SK-N-SH (cell line): ENCODE data around the gene DRC3. TPM values are rescaled to one million over a fixed set of nuclear protein-coding genes. Genes with fewer than 3 reads are reported as not detected.

Experiments used
- CTCF ChIA-PET: fragments of 300-600, 350-600 bp; formaldehyde crosslinking; extraction: SDS; loops from one replicate; lab custom pipeline; 2021; lab: Yijun Ruan, JAX
- POLR2A ChIA-PET: fragments of 350-600 bp; sonication (Branson Sonifier 250); formaldehyde crosslinking; extraction: SDS; loops from one replicate; lab custom pipeline; 2020; ENCODE audit warnings: antibody characterized with exemption, inconsistent platforms; lab: Yijun Ruan, JAX
- DNase-seq: peaks from one replicate; pipeline ENCODE4 v3.0.0; 2012
- H2AFZ ChIP-seq: fragments of 200-600 bp; sonication (generic); 2 replicates; pipeline ENCODE4 v1.8.1; 2016; ENCODE audit warnings: antibody characterized with exemption, mild to moderate bottlenecking, low read depth
- H3F3A ChIP-seq: fragments of 200-600 bp; sonication (generic); replicated peaks from 2 replicates; pipeline ENCODE3; 2016; ENCODE audit warnings: antibody characterized with exemption, mild to moderate bottlenecking; ENCODE audit not compliant: insufficient read depth
- H3K27ac ChIP-seq, 2 experiments: fragments of 200-500 bp in 1 of 2; fragments of 200-600 bp in 1 of 2; sonication (Bioruptor generic) in 1 of 2; sonication (generic), shearing (Covaris generic) in 1 of 2; 2 replicates each; pipeline versions ENCODE4 v1.5.1 to v1.6.1; 2014 to 2016; ENCODE audit warnings: low read depth in 2 of 2, inconsistent platforms in 1 of 2, low read length in 1 of 2, mild to moderate bottlenecking in 1 of 2, mixed read lengths in 1 of 2
- H3K27me3 ChIP-seq: fragments of 200-600 bp; sonication (generic), shearing (Covaris generic); 2 replicates; pipeline ENCODE4 v1.6.1; 2016; ENCODE audit warnings: mixed run types; ENCODE audit not compliant: insufficient read depth
- H3K36me3 ChIP-seq, 2 experiments: fragments of 200-500 bp in 1 of 2; fragments of 200-600 bp in 1 of 2; sonication (Bioruptor generic) in 1 of 2; sonication (generic) in 1 of 2; replicated peaks in 1 of 2; 2 replicates each; pipeline versions ENCODE3 to v1.5.1; 2014 to 2016; ENCODE audit warnings: low read length in 1 of 2, mild to moderate bottlenecking in 1 of 2; ENCODE audit not compliant: insufficient read depth in 2 of 2, control insufficient read depth in 1 of 2
- H3K4me1 ChIP-seq, 2 experiments: fragments of 200-500 bp in 1 of 2; fragments of 200-600 bp in 1 of 2; sonication (Bioruptor generic) in 1 of 2; sonication (generic), shearing (Covaris generic) in 1 of 2; 2 replicates each; pipeline versions ENCODE4 v1.5.1 to v1.6.1; 2014 to 2016; ENCODE audit warnings: low read depth in 1 of 2, low read length in 1 of 2, mixed run types in 1 of 2; ENCODE audit not compliant: insufficient read depth in 2 of 2, control insufficient read depth in 1 of 2
- H3K4me2 ChIP-seq: fragments of 200-600 bp; sonication (generic), shearing (Covaris generic); 2 replicates; pipeline ENCODE4 v1.6.1; 2017; ENCODE audit warnings: mixed run types
- H3K4me3 ChIP-seq, 2 experiments: fragments of 200-500 bp in 1 of 2; fragments of 200-600 bp in 1 of 2; sonication (Bioruptor generic) in 1 of 2; sonication (generic), shearing (Covaris generic) in 1 of 2; 2 replicates each; pipeline versions ENCODE4 v1.5.1 to v1.8.1; 2014 to 2016; ENCODE audit warnings: low read depth in 2 of 2, inconsistent platforms in 1 of 2, low read length in 1 of 2, mild to moderate bottlenecking in 1 of 2, mixed read lengths in 1 of 2, moderate library complexity in 1 of 2
- H3K79me2 ChIP-seq: fragments of 200-600 bp; sonication (generic); 2 replicates; pipeline ENCODE4 v1.8.1; 2017; ENCODE audit warnings: mild to moderate bottlenecking; ENCODE audit not compliant: insufficient read depth
- H3K9ac ChIP-seq: fragments of 200-600 bp; sonication (generic); 2 replicates; pipeline ENCODE4 v1.6.1; 2017; ENCODE audit warnings: mixed run types
- H3K9me2 ChIP-seq: fragments of 200-600 bp; sonication (generic); 2 replicates; pipeline ENCODE4 v1.6.1; 2017; ENCODE audit warnings: mixed run types
- H3K9me3 ChIP-seq: fragments of 200-600 bp; sonication (generic); 2 replicates; pipeline ENCODE4 v1.6.1; 2017; ENCODE audit warnings: mixed run types, mild to moderate bottlenecking, moderate library complexity
- H4K20me1 ChIP-seq: fragments of 200-600 bp; sonication (generic); 2 replicates; pipeline ENCODE4 v1.6.1; 2017; ENCODE audit warnings: mild to moderate bottlenecking, mixed run types; ENCODE audit not compliant: insufficient read depth
- NRF1 ChIP-seq: IDR thresholded peaks from 2 replicates; pipeline ENCODE4 v1.6.1; 2012; ENCODE audit warnings: low read depth, mild to moderate bottlenecking, low read length
- RFX5 ChIP-seq: IDR thresholded peaks from 2 replicates; pipeline ENCODE4 v1.6.1; 2012; ENCODE audit warnings: mild to moderate bottlenecking, improper control_type of control experiment, low read length
- TAF1 ChIP-seq: IDR thresholded peaks from 2 replicates; pipeline ENCODE4 v1.6.1; 2012; ENCODE audit warnings: low read depth, mild to moderate bottlenecking, low read length, moderate library complexity, borderline replicate concordance
- YY1 ChIP-seq: IDR thresholded peaks from 2 replicates; pipeline ENCODE4 v1.4.0; 2012; ENCODE audit warnings: low read depth, mild to moderate bottlenecking
- WGBS: methylation state at CpG from one replicate; pipeline ENCODE4 v1.1.6; 2017; ENCODE audit warnings: low lambda C conversion rate; 5-methylcytosine and 5-hydroxymethylcytosine counted together
- polyA plus RNA-seq, 3 experiments: library from polyadenylated mRNA; depleted of rRNA; stranded (reverse); fragments of >200 nt; gene quantifications; 2 replicates each; pipeline ENCODE4 v1.2.3, GENCODE V29; 2012
- TF ChIP-seq, protein P1 (sequence below): IDR thresholded peaks from 2 replicates; pipeline ENCODE4 v1.6.1; 2012; ENCODE audit warnings: mild to moderate bottlenecking, low read depth, low read length, moderate library complexity
- TF ChIP-seq, protein P2 (sequence below): IDR thresholded peaks from 2 replicates; pipeline ENCODE4 v1.4.0; 2012; ENCODE audit warnings: low read depth, borderline replicate concordance
- TF ChIP-seq, protein P3 (sequence below): fragments of 200-600 bp; sonication (generic); IDR thresholded peaks from 2 replicates; pipeline ENCODE4 v1.6.1; 2017; ENCODE audit warnings: antibody characterized with exemption, mild to moderate bottlenecking, moderate library complexity
- TF ChIP-seq, protein P4 (sequence below): IDR thresholded peaks from 2 replicates; pipeline ENCODE4 v1.4.0; 2012; ENCODE audit warnings: low read depth, borderline replicate concordance

DRC3 gene
- polyA plus RNA-seq, 1 of the 3 experiments (the other 2 are of a cell fraction): 3.6 TPM

DNA sequence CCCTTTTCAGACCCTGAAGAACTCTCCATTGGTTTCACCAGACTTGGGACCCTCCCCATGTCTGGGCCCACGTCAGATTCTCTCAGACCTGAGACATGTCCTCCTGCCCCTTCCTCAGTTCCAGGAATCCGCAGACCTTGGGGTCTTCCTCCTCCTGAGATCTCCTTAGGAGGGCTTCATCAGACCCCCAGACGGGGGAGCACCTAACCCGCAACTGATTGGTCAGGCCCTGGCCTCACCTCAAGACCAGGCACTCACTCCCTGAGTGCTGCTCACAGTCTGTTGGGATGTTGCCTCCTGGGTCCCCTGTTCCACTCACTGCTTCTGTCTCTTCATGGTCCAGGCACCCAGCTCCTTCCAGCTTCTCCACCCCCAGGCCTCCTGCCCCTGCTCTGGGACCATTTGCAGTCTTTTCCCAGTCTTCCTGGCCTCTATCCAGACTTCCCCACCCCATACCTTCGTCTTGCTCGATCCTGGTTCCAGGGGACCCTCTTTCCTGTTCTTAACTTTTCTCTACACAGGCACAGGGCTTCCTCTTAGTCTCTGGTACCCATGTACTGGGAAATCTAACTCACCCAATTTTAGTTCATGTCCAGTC lies 67.7 kb downstream of the DRC3 start:
- Histone ChIP-seq H3K27me3 (no peaks in the 10 kb centered on the region), H3K4me3 (peak overlapping the region; percentile 82 to 83), H3K9ac (peak overlapping the region; percentile 84), H3K4me1 (peaks cover 0 to 27% of the 10 kb centered on the region in 2 experiments; a peak in 2 of 4 replicates), H3K9me2 (no peaks in the 10 kb centered on the region), H3F3A (peaks cover 1% of the 10 kb centered on the region), H3K27ac (peak overlapping the region in 1 of 2 experiments; percentile 36; a peak in 1 of 4 replicates), H3K79me2 (peaks cover 60% of the 10 kb centered on the region), H3K9me3 (no peaks in the 10 kb centered on the region), H2AFZ (peak overlapping the region; percentile 58), H3K4me2 (peak overlapping the region; percentile 94), H4K20me1 (peaks cover 5% of the 10 kb centered on the region; the same call in 1 of the 2 replicates), H3K36me3 (peaks cover 0 to 2% of the 10 kb centered on the region in 2 experiments)
- ChIA-PET CTCF (no interaction called here), POLR2A (no interaction called here)
- WGBS: 46% methylated on average over 6 of the region's 6 CpGs
- DNase-seq: no peak
- TF ChIP-seq NRF1: no peak
- TF ChIP-seq, protein P1, sequence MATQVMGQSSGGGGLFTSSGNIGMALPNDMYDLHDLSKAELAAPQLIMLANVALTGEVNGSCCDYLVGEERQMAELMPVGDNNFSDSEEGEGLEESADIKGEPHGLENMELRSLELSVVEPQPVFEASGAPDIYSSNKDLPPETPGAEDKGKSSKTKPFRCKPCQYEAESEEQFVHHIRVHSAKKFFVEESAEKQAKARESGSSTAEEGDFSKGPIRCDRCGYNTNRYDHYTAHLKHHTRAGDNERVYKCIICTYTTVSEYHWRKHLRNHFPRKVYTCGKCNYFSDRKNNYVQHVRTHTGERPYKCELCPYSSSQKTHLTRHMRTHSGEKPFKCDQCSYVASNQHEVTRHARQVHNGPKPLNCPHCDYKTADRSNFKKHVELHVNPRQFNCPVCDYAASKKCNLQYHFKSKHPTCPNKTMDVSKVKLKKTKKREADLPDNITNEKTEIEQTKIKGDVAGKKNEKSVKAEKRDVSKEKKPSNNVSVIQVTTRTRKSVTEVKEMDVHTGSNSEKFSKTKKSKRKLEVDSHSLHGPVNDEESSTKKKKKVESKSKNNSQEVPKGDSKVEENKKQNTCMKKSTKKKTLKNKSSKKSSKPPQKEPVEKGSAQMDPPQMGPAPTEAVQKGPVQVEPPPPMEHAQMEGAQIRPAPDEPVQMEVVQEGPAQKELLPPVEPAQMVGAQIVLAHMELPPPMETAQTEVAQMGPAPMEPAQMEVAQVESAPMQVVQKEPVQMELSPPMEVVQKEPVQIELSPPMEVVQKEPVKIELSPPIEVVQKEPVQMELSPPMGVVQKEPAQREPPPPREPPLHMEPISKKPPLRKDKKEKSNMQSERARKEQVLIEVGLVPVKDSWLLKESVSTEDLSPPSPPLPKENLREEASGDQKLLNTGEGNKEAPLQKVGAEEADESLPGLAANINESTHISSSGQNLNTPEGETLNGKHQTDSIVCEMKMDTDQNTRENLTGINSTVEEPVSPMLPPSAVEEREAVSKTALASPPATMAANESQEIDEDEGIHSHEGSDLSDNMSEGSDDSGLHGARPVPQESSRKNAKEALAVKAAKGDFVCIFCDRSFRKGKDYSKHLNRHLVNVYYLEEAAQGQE: no peak
- TF ChIP-seq, protein P2, sequence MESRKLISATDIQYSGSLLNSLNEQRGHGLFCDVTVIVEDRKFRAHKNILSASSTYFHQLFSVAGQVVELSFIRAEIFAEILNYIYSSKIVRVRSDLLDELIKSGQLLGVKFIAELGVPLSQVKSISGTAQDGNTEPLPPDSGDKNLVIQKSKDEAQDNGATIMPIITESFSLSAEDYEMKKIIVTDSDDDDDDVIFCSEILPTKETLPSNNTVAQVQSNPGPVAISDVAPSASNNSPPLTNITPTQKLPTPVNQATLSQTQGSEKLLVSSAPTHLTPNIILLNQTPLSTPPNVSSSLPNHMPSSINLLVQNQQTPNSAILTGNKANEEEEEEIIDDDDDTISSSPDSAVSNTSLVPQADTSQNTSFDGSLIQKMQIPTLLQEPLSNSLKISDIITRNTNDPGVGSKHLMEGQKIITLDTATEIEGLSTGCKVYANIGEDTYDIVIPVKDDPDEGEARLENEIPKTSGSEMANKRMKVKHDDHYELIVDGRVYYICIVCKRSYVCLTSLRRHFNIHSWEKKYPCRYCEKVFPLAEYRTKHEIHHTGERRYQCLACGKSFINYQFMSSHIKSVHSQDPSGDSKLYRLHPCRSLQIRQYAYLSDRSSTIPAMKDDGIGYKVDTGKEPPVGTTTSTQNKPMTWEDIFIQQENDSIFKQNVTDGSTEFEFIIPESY: no peak
- TF ChIP-seq TAF1: no peak
- TF ChIP-seq, protein P3, sequence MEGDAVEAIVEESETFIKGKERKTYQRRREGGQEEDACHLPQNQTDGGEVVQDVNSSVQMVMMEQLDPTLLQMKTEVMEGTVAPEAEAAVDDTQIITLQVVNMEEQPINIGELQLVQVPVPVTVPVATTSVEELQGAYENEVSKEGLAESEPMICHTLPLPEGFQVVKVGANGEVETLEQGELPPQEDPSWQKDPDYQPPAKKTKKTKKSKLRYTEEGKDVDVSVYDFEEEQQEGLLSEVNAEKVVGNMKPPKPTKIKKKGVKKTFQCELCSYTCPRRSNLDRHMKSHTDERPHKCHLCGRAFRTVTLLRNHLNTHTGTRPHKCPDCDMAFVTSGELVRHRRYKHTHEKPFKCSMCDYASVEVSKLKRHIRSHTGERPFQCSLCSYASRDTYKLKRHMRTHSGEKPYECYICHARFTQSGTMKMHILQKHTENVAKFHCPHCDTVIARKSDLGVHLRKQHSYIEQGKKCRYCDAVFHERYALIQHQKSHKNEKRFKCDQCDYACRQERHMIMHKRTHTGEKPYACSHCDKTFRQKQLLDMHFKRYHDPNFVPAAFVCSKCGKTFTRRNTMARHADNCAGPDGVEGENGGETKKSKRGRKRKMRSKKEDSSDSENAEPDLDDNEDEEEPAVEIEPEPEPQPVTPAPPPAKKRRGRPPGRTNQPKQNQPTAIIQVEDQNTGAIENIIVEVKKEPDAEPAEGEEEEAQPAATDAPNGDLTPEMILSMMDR: no peak
- no peak for TF ChIP-seq RFX5
- TF ChIP-seq, protein P4, sequence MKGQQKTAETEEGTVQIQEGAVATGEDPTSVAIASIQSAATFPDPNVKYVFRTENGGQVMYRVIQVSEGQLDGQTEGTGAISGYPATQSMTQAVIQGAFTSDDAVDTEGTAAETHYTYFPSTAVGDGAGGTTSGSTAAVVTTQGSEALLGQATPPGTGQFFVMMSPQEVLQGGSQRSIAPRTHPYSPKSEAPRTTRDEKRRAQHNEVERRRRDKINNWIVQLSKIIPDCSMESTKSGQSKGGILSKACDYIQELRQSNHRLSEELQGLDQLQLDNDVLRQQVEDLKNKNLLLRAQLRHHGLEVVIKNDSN: no peak
- no peak for TF ChIP-seq YY1
